Body of pancreas (tissue), 4 donors: ENCODE results near the gene DGLUCY. TPM values are rescaled to one million over a fixed set of nuclear protein-coding genes. Genes with fewer than 3 reads are reported as not detected.
A peak's percentile ranks its signal among the peaks of the same experiment; 100 is the strongest.
"Not testable (repeated sequence)": the region's sequence is repeated elsewhere in the genome, so short reads cannot be mapped to it uniquely, and the experiment has no call there.

Experiments
- ATAC-seq: fragments of 150-250 bp; one replicate; pipeline ENCODE4 v1.9.1; 2016
- DNase-seq, 4 donors: peaks; one replicate each; pipeline ENCODE4 v3.0.0-alpha.2; 2019
- H3K27ac ChIP-seq, 4 donors: fragments of 200-600 bp; sonication (generic); 1 replicate in 3 of 4; 2 replicates in 1 of 4; pipeline versions ENCODE4 v1.5.1 to v1.6.1; 2016 to 2019; ENCODE audit warnings: mild to moderate bottlenecking in 1 of 4, mixed read lengths in 1 of 4, moderate library complexity in 1 of 4
- H3K27me3 ChIP-seq, 2 donors: fragments of 200-600 bp; sonication (generic); one replicate each; pipeline ENCODE4 v1.6.0; 2016; ENCODE audit warnings: mild to moderate bottlenecking in 1 of 2
- H3K36me3 ChIP-seq, 2 donors: fragments of 200-600 bp; sonication (generic); replicated peaks in 1 of 2; 2 replicates each; pipeline ENCODE4 v1.5.1; 2016; ENCODE audit warnings: low read depth in 2 of 2; ENCODE audit not compliant: insufficient read depth in 1 of 2
- H3K4me1 ChIP-seq: fragments of 200-600 bp; sonication (generic); one replicate; pipeline ENCODE4 v1.6.0; 2016
- H3K4me3 ChIP-seq, 2 donors: fragments of 200-600 bp; sonication (generic); 1 replicate in 1 of 2; 2 replicates in 1 of 2; pipeline ENCODE4 v1.5.1; 2016 to 2019
- H3K9me3 ChIP-seq, 3 donors: fragments of 200-600 bp; sonication (generic); 1 replicate in 2 of 3; 2 replicates in 1 of 3; pipeline ENCODE4 v1.5.1; 2016
- CTCF ChIP-seq, 7 experiments: fragments of 450-650 bp in 4 of 7; fragments of 200-600 bp in 3 of 7; sonication (generic) in 3 of 7; IDR thresholded peaks; one replicate each; pipeline ENCODE4 v1.5.1; 2016 to 2019; ENCODE audit warnings: antibody characterized with exemption in 7 of 7
- POLR2A ChIP-seq, 3 donors: fragments of 450-650 bp; IDR thresholded peaks; one replicate each; pipeline ENCODE4 v1.6.1; 2016; ENCODE audit warnings: antibody characterized with exemption in 3 of 3, mild to moderate bottlenecking in 2 of 3
- WGBS, 2 donors: methylation state at CpG; one replicate each; pipeline ENCODE4 v1.1.5; 2017; 5-methylcytosine and 5-hydroxymethylcytosine counted together
- intact Hi-C: fragments of 100-400 bp; cut with DNase I; formaldehyde crosslinking; loops from one replicate; pipeline ENCODE4 v1.15.1; 2023
- total RNA-seq, 2 donors: library from RNA; depleted of rRNA; stranded (reverse); fragments of >200 nt; gene quantifications; one replicate each; pipeline ENCODE4 v1.1.0, GENCODE V29; 2016

DGLUCY gene
- total RNA-seq, 2 donors from 2014 or later, result 30.9 to 77.8 TPM

- Histone ChIP-seq H3K4me1 (no peaks in the 10 kb centered on the region), H3K27ac (no peak overlapping the region), H3K4me3 (no peak overlapping the region), H3K9me3 (no peaks in the 10 kb centered on the region), H3K36me3 (peaks cover 7 to 21% of the 10 kb centered on the region in 2 donors), H3K27me3 (no peaks in the 10 kb centered on the region)
- ATAC-seq, result no peak
- TF ChIP-seq POLR2A (IDR thresholded peaks at IDR 0.05) (no peak), CTCF (IDR thresholded peaks at IDR 0.05) (no peak)
- no peak for DNase-seq
- intact Hi-C loops, result no loop called here
- 85 to 91% methylated on average over 9 to 10 of the region's 10 CpGs for WGBS, 2 donors
These were observed 82.0 kb downstream of the DGLUCY start for GRCh38 chr14:91195881-91196280.

GRCh38 chr14:91197631-91198030, 83.8 kb downstream of the DGLUCY start:
- Histone ChIP-seq H3K4me1 (no peaks in the 10 kb centered on the region), H3K4me3 (no peak overlapping the region), H3K27ac (no peak overlapping the region), H3K9me3 (no peaks in the 10 kb centered on the region), H3K36me3 (peaks cover 7 to 19% of the 10 kb centered on the region in 2 donors), H3K27me3 (no peaks in the 10 kb centered on the region)
- intact Hi-C loops, result no loop called here
- TF ChIP-seq POLR2A (IDR thresholded peaks at IDR 0.05) (no peak), CTCF (IDR thresholded peaks at IDR 0.05) (no peak)
- ATAC-seq (no peak), DNase-seq (no peak)

- H3K36me3 ChIP-seq, result peaks cover 12 to 32% of the 10 kb centered on the region in 2 donors
- intact Hi-C loops, H3K9me3 ChIP-seq, H3K4me3 ChIP-seq, H3K27me3 ChIP-seq, H3K27ac ChIP-seq, ATAC-seq, DNase-seq, H3K4me1 ChIP-seq: not testable (repeated sequence)
- WGBS, 2 donors, result 88 to 95% methylated on average over 6 of the region's 6 CpGs
These were observed 86.9 kb downstream of the DGLUCY start for GRCh38 chr14:91200802-91201201.

- 79 to 86% methylated on average over 14 to 15 of the region's 15 CpGs for WGBS, 2 donors
- no peaks in the 10 kb centered on the region for H3K9me3 ChIP-seq
- H3K4me3 ChIP-seq, result no peak overlapping the region
- intact Hi-C loops, result no loop called here
- peak in 2 of 4 donors; percentile 19 to 20 for DNase-seq
- TF ChIP-seq CTCF (IDR thresholded peaks at IDR 0.05), result no peak
- no peak for TF ChIP-seq POLR2A (IDR thresholded peaks at IDR 0.05)
- H3K27me3 ChIP-seq, result no peaks in the 10 kb centered on the region
- peak; percentile 42 for ATAC-seq
- H3K4me1 ChIP-seq, result no peaks in the 10 kb centered on the region
- peaks cover 12 to 35% of the 10 kb centered on the region in 2 donors for H3K36me3 ChIP-seq
- H3K27ac ChIP-seq, result no peak overlapping the region
These were observed 88.5 kb downstream of the DGLUCY start for GRCh38 chr14:91202234-91202974.

- ATAC-seq (no peak), DNase-seq (no peak)
- Histone ChIP-seq H3K4me3 (no peak overlapping the region), H3K36me3 (peaks cover 8 to 29% of the 10 kb centered on the region in 2 donors), H3K4me1 (no peaks in the 10 kb centered on the region), H3K27ac (no peak overlapping the region), H3K9me3 (no peaks in the 10 kb centered on the region), H3K27me3 (no peaks in the 10 kb centered on the region)
- TF ChIP-seq CTCF (IDR thresholded peaks at IDR 0.05) (no peak), POLR2A (IDR thresholded peaks at IDR 0.05) (no peak)
- WGBS, 2 donors, result 92 to 99% methylated on average over 11 to 14 of the region's 14 CpGs
- intact Hi-C loops, result no loop called here
These were observed 90.8 kb downstream of the DGLUCY start for GRCh38 chr14:91204657-91205056.
